Mucosa of descending colon (tissue), 3 donors: ENCODE data around the gene ANO4. TPM values are rescaled to one million over a fixed set of nuclear protein-coding genes. Genes with fewer than 3 reads are reported as not detected.
"Not testable (repeated sequence)": the region's sequence is repeated elsewhere in the genome, so short reads cannot be mapped to it uniquely, and the experiment has no call there.

Experiments
- ATAC-seq: fragments of 200-7000 bp; cut with Tn5 transposase; one replicate; pipeline ENCODE4 v1.9.1; 2020; ENCODE audit warnings: mild to moderate bottlenecking, moderate library complexity
- DNase-seq, 3 donors: peaks; one replicate each; pipeline ENCODE4 v3.0.0-alpha.2; 2020
- H3K36me3 ChIP-seq: fragments of 200-600 bp; one replicate; pipeline ENCODE4 v1.8.0; 2021; ENCODE audit warnings: low read depth, mild to moderate bottlenecking
- H3K4me1 ChIP-seq: fragments of 200-600 bp; one replicate; pipeline ENCODE4 v1.8.0; 2021; ENCODE audit warnings: low read depth, mild to moderate bottlenecking
- H3K4me3 ChIP-seq: fragments of 200-600 bp; one replicate; pipeline ENCODE4 v1.8.0; 2021; ENCODE audit warnings: mild to moderate bottlenecking
- H3K9me3 ChIP-seq: fragments of 200-600 bp; one replicate; pipeline ENCODE4 v1.8.0; 2021; ENCODE audit warnings: mild to moderate bottlenecking
- intact Hi-C, 2 donors: fragments of 100-400 bp; cut with DNase I in 1 of 2; cut with micrococcal nuclease in 1 of 2; formaldehyde crosslinking; loops; one replicate each; pipeline versions ENCODE4 v1.11.0 to v1.11.1; 2022; cut with DNase I, micrococcal nuclease
- total RNA-seq, 3 donors: library from RNA; stranded (reverse); fragmentation: NEBNext Ultra II Directional in 2 of 3; extraction: Animal tissue kit (Norgen Biotek cat#: 25700) in 2 of 3; gene quantifications; one replicate each; pipeline versions ENCODE4 v1.2.1 to v1.2.4, GENCODE V29; 2021 to 2023
- TF ChIP-seq, protein P1 (sequence below): fragments of 200-600 bp; IDR thresholded peaks from one replicate; pipeline ENCODE4 v1.8.0; 2022; ENCODE audit warnings: antibody characterized with exemption, mild to moderate bottlenecking
- donor health status: DM: no; HTN: no; CAD: no; lungs with moderate emphysema.
- donor health status: DM: no; HTN: no; CAD: no.
- donor health status: DM: no; HTN: yes; CAD: no.

ANO4 gene
- total RNA-seq, 3 donors from 2014 or later: 0.13 to 1.9 (median 0.14) TPM

DNA sequence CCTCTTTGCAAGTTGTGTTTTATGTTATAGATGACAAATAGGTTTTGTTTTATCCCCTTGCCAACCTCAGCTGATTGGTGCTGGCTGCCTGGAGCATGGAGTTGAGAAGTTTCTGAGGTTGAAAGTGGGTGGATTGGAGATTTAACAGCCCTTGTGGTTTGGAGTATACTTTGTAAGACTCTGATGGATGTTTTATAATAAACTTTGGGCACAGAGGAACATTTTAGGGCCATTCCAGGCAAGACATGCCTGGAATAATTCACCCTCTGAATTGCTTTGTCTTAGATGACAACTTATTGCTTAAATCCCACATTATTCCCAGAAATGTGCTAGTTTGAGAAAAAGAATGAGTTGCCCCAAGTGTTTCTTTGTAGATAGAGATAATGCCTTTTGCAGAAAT is 256.6 kb downstream of the ANO4 start:
- ATAC-seq (no peak), DNase-seq (no peak)
- Histone ChIP-seq H3K9me3 (no peaks in the 10 kb centered on the region), H3K4me1 (peaks cover 9% of the 10 kb centered on the region), H3K36me3 (no peaks in the 10 kb centered on the region), H3K4me3 (no peak overlapping the region)
- TF ChIP-seq, protein P1, sequence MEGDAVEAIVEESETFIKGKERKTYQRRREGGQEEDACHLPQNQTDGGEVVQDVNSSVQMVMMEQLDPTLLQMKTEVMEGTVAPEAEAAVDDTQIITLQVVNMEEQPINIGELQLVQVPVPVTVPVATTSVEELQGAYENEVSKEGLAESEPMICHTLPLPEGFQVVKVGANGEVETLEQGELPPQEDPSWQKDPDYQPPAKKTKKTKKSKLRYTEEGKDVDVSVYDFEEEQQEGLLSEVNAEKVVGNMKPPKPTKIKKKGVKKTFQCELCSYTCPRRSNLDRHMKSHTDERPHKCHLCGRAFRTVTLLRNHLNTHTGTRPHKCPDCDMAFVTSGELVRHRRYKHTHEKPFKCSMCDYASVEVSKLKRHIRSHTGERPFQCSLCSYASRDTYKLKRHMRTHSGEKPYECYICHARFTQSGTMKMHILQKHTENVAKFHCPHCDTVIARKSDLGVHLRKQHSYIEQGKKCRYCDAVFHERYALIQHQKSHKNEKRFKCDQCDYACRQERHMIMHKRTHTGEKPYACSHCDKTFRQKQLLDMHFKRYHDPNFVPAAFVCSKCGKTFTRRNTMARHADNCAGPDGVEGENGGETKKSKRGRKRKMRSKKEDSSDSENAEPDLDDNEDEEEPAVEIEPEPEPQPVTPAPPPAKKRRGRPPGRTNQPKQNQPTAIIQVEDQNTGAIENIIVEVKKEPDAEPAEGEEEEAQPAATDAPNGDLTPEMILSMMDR: no peak
- intact Hi-C loops: no loop called here

DNA sequence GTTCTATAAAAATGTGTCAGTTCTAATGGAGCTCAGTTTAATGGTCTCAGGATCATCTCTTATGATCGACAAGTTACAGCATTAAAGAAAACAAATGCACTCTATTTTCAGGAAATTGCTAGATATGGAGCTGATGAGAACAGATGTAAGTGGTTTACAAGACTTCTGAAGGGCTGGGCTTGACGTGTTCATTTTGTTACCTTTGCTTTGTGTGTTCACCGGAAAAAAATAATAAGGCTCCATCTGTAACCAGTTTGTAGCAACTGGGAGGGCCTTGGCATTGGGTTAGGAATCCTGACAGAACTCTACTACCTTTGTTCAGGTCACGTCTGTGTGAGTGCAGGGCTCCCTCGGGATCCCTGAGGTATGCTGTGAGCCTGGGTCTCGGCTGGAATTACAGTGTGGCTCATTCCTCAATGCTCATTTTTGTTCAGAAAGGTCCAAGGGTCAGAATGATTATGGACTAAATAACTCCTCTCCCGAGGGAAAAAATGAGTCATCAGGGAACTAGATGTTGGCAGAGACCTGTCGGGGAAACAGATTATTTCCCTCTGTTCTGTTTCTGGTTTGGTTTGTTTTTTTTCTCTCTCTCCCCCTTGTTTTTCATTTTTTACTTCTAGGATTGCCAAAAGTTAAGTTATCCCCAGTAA is 257.4 kb downstream of the ANO4 start:
- Histone ChIP-seq H3K9me3 (no peaks in the 10 kb centered on the region), H3K4me3 (no peak overlapping the region), H3K4me1 (peaks cover 9% of the 10 kb centered on the region), H3K36me3 (no peaks in the 10 kb centered on the region)
- TF ChIP-seq, protein P1: no peak
- ATAC-seq (peak; percentile 97), DNase-seq (peak; percentile 52 to 61 (median 57))
- intact Hi-C loops: no loop called here

DNA sequence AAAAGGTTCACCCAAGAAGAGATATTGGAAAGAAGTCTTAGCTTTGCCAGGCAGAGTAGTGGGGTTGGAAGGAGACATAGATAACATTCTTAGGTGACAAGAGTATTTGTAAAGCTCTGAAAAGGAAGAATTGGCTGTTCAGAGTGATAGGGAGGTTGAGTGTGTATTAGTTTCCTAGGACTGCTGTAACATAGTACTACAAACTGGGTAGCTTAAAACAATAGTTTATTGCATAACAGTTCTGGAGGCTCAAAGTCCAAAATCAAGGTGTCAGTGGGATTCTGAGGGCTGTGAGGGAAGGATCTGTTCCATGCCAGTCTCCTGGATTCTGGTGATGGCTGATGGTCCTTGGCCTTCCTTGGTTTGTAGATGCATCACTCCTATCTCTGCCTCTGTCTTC is 258.6 kb downstream of the ANO4 start:
- Histone ChIP-seq H3K36me3 (no peaks in the 10 kb centered on the region), H3K9me3 (no peaks in the 10 kb centered on the region), H3K4me1 (peaks cover 9% of the 10 kb centered on the region), H3K4me3 (no peak overlapping the region)
- intact Hi-C loops: no loop called here
- DNase-seq (no peak), ATAC-seq (no peak)
- TF ChIP-seq, protein P1: no peak

DNA sequence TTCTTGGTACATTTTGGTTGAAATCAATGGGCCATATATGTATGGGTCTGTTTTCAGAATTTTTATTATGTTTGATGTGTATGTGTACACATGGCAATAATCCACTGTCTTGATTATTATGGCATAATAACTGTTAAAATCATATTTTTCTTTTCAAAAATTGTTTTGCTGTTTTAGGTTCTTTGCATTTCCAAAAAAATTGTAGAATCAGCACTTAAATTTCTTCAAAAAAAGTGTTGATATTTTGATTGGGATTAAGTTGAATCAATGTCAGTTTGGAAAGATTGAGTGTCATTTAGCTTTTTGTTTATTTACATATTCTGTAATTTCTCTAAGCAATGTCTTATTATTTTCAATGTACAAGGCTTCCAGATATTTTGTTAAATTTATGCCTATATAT is 261.4 kb downstream of the ANO4 start:
- intact Hi-C loops: no loop called here
- ATAC-seq: no peak
- Histone ChIP-seq H3K36me3 (no peaks in the 10 kb centered on the region), H3K4me3 (no peak overlapping the region), H3K9me3 (no peaks in the 10 kb centered on the region), H3K4me1 (peaks cover 9% of the 10 kb centered on the region)
- TF ChIP-seq, protein P1: no peak
- no peak for DNase-seq

DNA sequence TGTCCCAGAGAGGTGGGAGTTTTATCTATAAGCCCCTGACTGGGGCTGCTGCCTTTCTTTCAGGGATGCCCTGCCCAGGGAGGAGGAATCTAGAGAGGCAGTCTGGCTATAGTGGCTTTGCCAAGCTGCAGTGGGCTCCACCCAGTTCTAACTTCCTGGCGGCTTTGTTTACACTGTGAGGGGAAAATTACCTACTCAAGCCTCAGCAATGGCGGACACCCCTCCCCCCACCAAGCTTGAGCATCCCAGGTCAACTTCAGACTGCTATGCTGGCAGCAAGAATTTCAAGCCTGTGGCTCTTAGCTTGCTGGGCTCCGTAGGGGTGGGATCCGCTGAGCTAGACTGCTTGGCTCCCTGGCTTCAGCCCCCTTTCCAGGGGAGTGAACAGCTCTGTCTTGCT is 267.9 kb downstream of the ANO4 start:
- H3K4me3 ChIP-seq, H3K4me1 ChIP-seq, ATAC-seq, intact Hi-C loops, H3K36me3 ChIP-seq, H3K9me3 ChIP-seq: not testable (repeated sequence)
- peak; percentile 20 to 44 (median 37) for DNase-seq

DNA sequence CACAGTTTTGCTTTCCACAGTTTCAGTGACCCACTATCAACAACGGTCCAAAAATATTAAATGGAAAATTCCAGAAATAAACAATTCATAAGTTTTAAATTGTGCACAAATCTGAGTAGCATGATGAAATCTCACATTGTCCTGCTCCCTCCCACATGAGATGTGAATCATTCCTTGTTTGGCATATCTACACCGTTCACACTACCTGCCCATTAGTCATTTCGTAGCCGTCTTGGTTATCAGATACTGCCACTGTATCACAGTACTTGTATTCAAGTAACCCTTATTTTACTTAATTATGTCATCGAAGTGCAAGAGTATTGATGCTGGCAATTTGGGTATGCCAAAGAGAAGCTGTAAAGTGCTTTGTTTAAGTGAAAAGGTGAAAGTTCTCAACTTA is 270.1 kb downstream of the ANO4 start:
- no peaks in the 10 kb centered on the region for H3K4me1 ChIP-seq
- H3K9me3 ChIP-seq: no peaks in the 10 kb centered on the region
- intact Hi-C loops: no loop called here
- no peak overlapping the region for H3K4me3 ChIP-seq
- no peak for ATAC-seq
- TF ChIP-seq, protein P1: no peak
- no peak for DNase-seq
- H3K36me3 ChIP-seq: no peaks in the 10 kb centered on the region
